ENCODE results near the gene THBD. TPM values are rescaled to one million over a fixed set of nuclear protein-coding genes. Genes with fewer than 3 reads are reported as not detected.
"Not testable (repeated sequence)": the region's sequence is repeated elsewhere in the genome, so short reads cannot be mapped to it uniquely, and the experiment has no call there.

The THBD gene
- total RNA-seq, 1 experiment from 2014 or later: not detected

- Histone ChIP-seq H3K4me1 (ENCODE audit: low read length) (no peaks in the 10 kb centered on the region), H3K9ac (ENCODE audit: low read length) (no peak overlapping the region), H3K27ac (ENCODE audit: low read length) (no peak overlapping the region), H3K4me2 (ENCODE audit: low read depth, low read length, poor library complexity, severe bottlenecking) (no peak overlapping the region), H3K9me3 (ENCODE audit: low read length) (no peaks in the 10 kb centered on the region), H3K4me3 (ENCODE audit: low read length) (no peak overlapping the region), H2AFZ (ENCODE audit: low read length) (no peak overlapping the region), H3K27me3 (ENCODE audit: low read length) (no peaks in the 10 kb centered on the region), H3K36me3 (ENCODE audit: insufficient read depth, low read length) (no peaks in the 10 kb centered on the region), H3K79me2 (ENCODE audit: low read length) (no peaks in the 10 kb centered on the region), H4K20me1 (ENCODE audit: insufficient read depth, low read depth, low read length) (no peaks in the 10 kb centered on the region), H3K9me2 (replicated peaks; ENCODE audit: insufficient read depth, low read length) (no peaks in the 10 kb centered on the region)
- no peak for DNase-seq
These were observed 16.8 kb downstream of the THBD start for GRCh38 chr20:23032750-23033078.

GRCh38 chr20:23032056-23032749 is 17.3 kb downstream of the THBD start:
- no peak for DNase-seq
- H3K9ac ChIP-seq (ENCODE audit: low read length): no peak overlapping the region

GRCh38 chr20:23031346-23031745 is 18.1 kb downstream of the THBD start:
- Histone ChIP-seq H3K4me2 (ENCODE audit: low read depth, low read length, poor library complexity, severe bottlenecking) (no peak overlapping the region), H3K9me3 (ENCODE audit: low read length) (no peaks in the 10 kb centered on the region), H2AFZ (ENCODE audit: low read length) (no peak overlapping the region), H3K9ac (ENCODE audit: low read length) (no peak overlapping the region), H3K27me3 (ENCODE audit: low read length) (no peaks in the 10 kb centered on the region), H3K9me2 (replicated peaks; ENCODE audit: insufficient read depth, low read length) (no peaks in the 10 kb centered on the region), H4K20me1 (ENCODE audit: insufficient read depth, low read depth, low read length) (no peaks in the 10 kb centered on the region), H3K36me3 (ENCODE audit: insufficient read depth, low read length) (no peaks in the 10 kb centered on the region), H3K27ac (ENCODE audit: low read length) (no peak overlapping the region), H3K4me3 (ENCODE audit: low read length) (no peak overlapping the region), H3K79me2 (ENCODE audit: low read length) (no peaks in the 10 kb centered on the region), H3K4me1 (ENCODE audit: low read length) (no peaks in the 10 kb centered on the region)
- DNase-seq: no peak

More at GRCh38 chr20:23032056-23032749, 17.3 kb downstream of the THBD start:
- Histone ChIP-seq H3K4me3 (ENCODE audit: low read length) (no peak overlapping the region), H3K4me2 (ENCODE audit: low read depth, low read length, poor library complexity, severe bottlenecking) (no peak overlapping the region), H3K9me3 (ENCODE audit: low read length) (no peaks in the 10 kb centered on the region), H4K20me1 (ENCODE audit: insufficient read depth, low read depth, low read length) (no peaks in the 10 kb centered on the region), H3K79me2 (ENCODE audit: low read length) (no peaks in the 10 kb centered on the region), H3K9me2 (replicated peaks; ENCODE audit: insufficient read depth, low read length) (no peaks in the 10 kb centered on the region), H3K27me3 (ENCODE audit: low read length) (no peaks in the 10 kb centered on the region), H3K4me1 (ENCODE audit: low read length) (no peaks in the 10 kb centered on the region), H2AFZ (ENCODE audit: low read length) (no peak overlapping the region), H3K27ac (ENCODE audit: low read length) (no peak overlapping the region), H3K36me3 (ENCODE audit: insufficient read depth, low read length) (no peaks in the 10 kb centered on the region)

- DNase-seq: no peak
- H3K9me3 ChIP-seq (ENCODE audit: low read length): no peaks in the 10 kb centered on the region
These were observed 20.1 kb downstream of the THBD start for GRCh38 chr20:23029324-23029723.

GRCh38 chr20:23028392-23028791 is 21.1 kb downstream of the THBD start:
- H3K9me2 ChIP-seq (replicated peaks; ENCODE audit: insufficient read depth, low read length): no peaks in the 10 kb centered on the region
- H4K20me1 ChIP-seq (ENCODE audit: insufficient read depth, low read depth, low read length): no peaks in the 10 kb centered on the region
- no peaks in the 10 kb centered on the region for H3K79me2 ChIP-seq (ENCODE audit: low read length)
- no peak overlapping the region for H3K9ac ChIP-seq (ENCODE audit: low read length)
- no peaks in the 10 kb centered on the region for H3K36me3 ChIP-seq (ENCODE audit: insufficient read depth, low read length)
- H3K4me3 ChIP-seq (ENCODE audit: low read length): no peak overlapping the region
- no peak overlapping the region for H2AFZ ChIP-seq (ENCODE audit: low read length)
- H3K9me3 ChIP-seq (ENCODE audit: low read length): no peaks in the 10 kb centered on the region
- no peaks in the 10 kb centered on the region for H3K4me1 ChIP-seq (ENCODE audit: low read length)
- H3K4me2 ChIP-seq (ENCODE audit: low read depth, low read length, poor library complexity, severe bottlenecking): no peak overlapping the region
- no peaks in the 10 kb centered on the region for H3K27me3 ChIP-seq (ENCODE audit: low read length)
- no peak overlapping the region for H3K27ac ChIP-seq (ENCODE audit: low read length)
- no peak for DNase-seq

More at GRCh38 chr20:23029324-23029723, 20.1 kb downstream of the THBD start:
- Histone ChIP-seq H3K27ac (ENCODE audit: low read length) (no peak overlapping the region), H3K9me2 (replicated peaks; ENCODE audit: insufficient read depth, low read length) (no peaks in the 10 kb centered on the region), H3K36me3 (ENCODE audit: insufficient read depth, low read length) (no peaks in the 10 kb centered on the region), H3K79me2 (ENCODE audit: low read length) (no peaks in the 10 kb centered on the region), H3K4me1 (ENCODE audit: low read length) (no peaks in the 10 kb centered on the region), H2AFZ (ENCODE audit: low read length) (no peak overlapping the region), H3K9ac (ENCODE audit: low read length) (no peak overlapping the region), H3K4me3 (ENCODE audit: low read length) (no peak overlapping the region), H4K20me1 (ENCODE audit: insufficient read depth, low read depth, low read length) (no peaks in the 10 kb centered on the region), H3K4me2 (ENCODE audit: low read depth, low read length, poor library complexity, severe bottlenecking) (no peak overlapping the region), H3K27me3 (ENCODE audit: low read length) (no peaks in the 10 kb centered on the region)

- H3K9me3 ChIP-seq (ENCODE audit: low read length): no peaks in the 10 kb centered on the region
- H3K27me3 ChIP-seq (ENCODE audit: low read length): no peaks in the 10 kb centered on the region
- no peak overlapping the region for H3K27ac ChIP-seq (ENCODE audit: low read length)
- H3K36me3 ChIP-seq (ENCODE audit: insufficient read depth, low read length): no peaks in the 10 kb centered on the region
- H3K4me3 ChIP-seq (ENCODE audit: low read length): no peak overlapping the region
- H3K9me2 ChIP-seq (replicated peaks; ENCODE audit: insufficient read depth, low read length): no peaks in the 10 kb centered on the region
- H2AFZ ChIP-seq (ENCODE audit: low read length): no peak overlapping the region
- H3K4me2 ChIP-seq (ENCODE audit: low read depth, low read length, poor library complexity, severe bottlenecking): no peak overlapping the region
- H3K79me2 ChIP-seq (ENCODE audit: low read length): no peaks in the 10 kb centered on the region
- H3K4me1 ChIP-seq (ENCODE audit: low read length): no peaks in the 10 kb centered on the region
- no peak overlapping the region for H3K9ac ChIP-seq (ENCODE audit: low read length)
- DNase-seq: no peak
- no peaks in the 10 kb centered on the region for H4K20me1 ChIP-seq (ENCODE audit: insufficient read depth, low read depth, low read length)
These were observed 21.8 kb downstream of the THBD start for GRCh38 chr20:23027721-23028120.

- not testable (repeated sequence) for H3K4me3 ChIP-seq (ENCODE audit: low read length); H3K27me3 ChIP-seq (ENCODE audit: low read length); H4K20me1 ChIP-seq (ENCODE audit: insufficient read depth, low read depth, low read length); DNase-seq; H3K4me1 ChIP-seq (ENCODE audit: low read length); H3K9ac ChIP-seq (ENCODE audit: low read length); H3K9me3 ChIP-seq (ENCODE audit: low read length); H3K36me3 ChIP-seq (ENCODE audit: insufficient read depth, low read length); H3K9me2 ChIP-seq (replicated peaks; ENCODE audit: insufficient read depth, low read length); H2AFZ ChIP-seq (ENCODE audit: low read length); H3K4me2 ChIP-seq (ENCODE audit: low read depth, low read length, poor library complexity, severe bottlenecking); H3K27ac ChIP-seq (ENCODE audit: low read length); H3K79me2 ChIP-seq (ENCODE audit: low read length)
These were observed 24.0 kb downstream of the THBD start for GRCh38 chr20:23025503-23025902.

- Histone ChIP-seq H3K79me2 (ENCODE audit: low read length) (no peaks in the 10 kb centered on the region), H2AFZ (ENCODE audit: low read length) (no peak overlapping the region), H3K9me2 (replicated peaks; ENCODE audit: insufficient read depth, low read length) (no peaks in the 10 kb centered on the region), H3K36me3 (ENCODE audit: insufficient read depth, low read length) (no peaks in the 10 kb centered on the region), H3K27ac (ENCODE audit: low read length) (no peak overlapping the region), H3K4me2 (ENCODE audit: low read depth, low read length, poor library complexity, severe bottlenecking) (no peak overlapping the region), H3K27me3 (ENCODE audit: low read length) (no peaks in the 10 kb centered on the region), H4K20me1 (ENCODE audit: insufficient read depth, low read depth, low read length) (no peaks in the 10 kb centered on the region), H3K9me3 (ENCODE audit: low read length) (no peaks in the 10 kb centered on the region), H3K4me3 (ENCODE audit: low read length) (no peak overlapping the region), H3K9ac (ENCODE audit: low read length) (no peak overlapping the region), H3K4me1 (ENCODE audit: low read length) (no peaks in the 10 kb centered on the region)
- no peak for DNase-seq
These were observed 24.8 kb downstream of the THBD start for GRCh38 chr20:23024701-23025100.

Data from Karpas-422 (cell line).